HCEC 1CT (cell line): ENCODE results near the gene OR9K2.
"Not testable (repeated sequence)": the region's sequence is repeated elsewhere in the genome, so short reads cannot be mapped to it uniquely, and the experiment has no call there.

Experiments
- DNase-seq: peaks from one replicate; pipeline ENCODE4 v3.0.0-alpha.2; 2017

The OR9K2 gene, protein sequence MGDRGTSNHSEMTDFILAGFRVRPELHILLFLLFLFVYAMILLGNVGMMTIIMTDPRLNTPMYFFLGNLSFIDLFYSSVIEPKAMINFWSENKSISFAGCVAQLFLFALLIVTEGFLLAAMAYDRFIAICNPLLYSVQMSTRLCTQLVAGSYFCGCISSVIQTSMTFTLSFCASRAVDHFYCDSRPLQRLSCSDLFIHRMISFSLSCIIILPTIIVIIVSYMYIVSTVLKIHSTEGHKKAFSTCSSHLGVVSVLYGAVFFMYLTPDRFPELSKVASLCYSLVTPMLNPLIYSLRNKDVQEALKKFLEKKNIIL

GRCh38 chr12:55126106-55126505 is at the start of gene OR9K2:
OR9K2 (plus strand) TSS chr12:55126406; CDS start chr12:55129835, 3,429 bp downstream.
- DNase-seq: no peak

DNA sequence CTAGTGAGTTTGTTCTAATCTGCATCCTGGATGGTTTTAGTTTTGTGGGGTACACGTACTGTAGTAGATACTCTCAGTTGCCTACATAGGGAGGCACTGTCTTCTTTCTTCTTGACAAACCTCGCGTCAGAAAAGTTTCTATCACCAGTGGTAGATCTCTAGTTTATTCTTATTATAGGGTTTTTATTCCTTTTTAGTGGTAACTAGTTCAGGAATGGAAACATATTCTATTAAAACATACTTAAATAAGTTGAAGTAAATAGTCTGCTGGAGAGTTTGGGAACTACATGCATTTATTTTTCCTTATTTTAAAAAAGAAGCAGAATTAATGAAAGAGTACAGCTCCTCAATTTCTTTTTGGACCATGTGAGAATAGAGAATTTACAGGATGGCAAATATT is 33.6 kb upstream of the OR9K2 start:
- no peak for DNase-seq

DNA sequence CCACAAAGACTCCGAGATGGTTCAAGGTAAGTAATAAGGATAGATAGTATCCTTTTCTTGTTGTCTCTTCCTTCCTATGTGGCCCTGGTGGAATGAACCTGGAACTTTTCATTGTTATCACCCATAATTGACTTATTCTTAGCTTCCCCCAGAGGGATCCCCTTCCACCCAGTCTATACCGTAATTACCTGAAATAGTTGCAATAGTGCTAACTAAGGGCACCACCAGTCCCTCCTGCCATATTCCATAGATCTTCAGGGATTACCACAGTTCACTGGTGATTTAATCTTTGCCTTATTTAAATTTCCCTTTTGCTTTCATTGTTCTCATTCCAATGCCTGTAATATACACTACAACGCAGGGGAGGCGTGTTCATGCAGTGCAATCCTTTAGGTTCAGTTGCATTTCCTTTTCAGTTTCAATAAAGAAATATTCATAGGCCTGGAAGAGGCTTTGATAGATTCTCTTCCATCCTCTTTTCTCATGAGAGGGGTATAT is 13.8 kb upstream of the OR9K2 start:
- no peak for DNase-seq

- no peak for DNase-seq
These were observed 10.1 kb upstream of the OR9K2 start for GRCh38 chr12:55116152-55116551.

DNA sequence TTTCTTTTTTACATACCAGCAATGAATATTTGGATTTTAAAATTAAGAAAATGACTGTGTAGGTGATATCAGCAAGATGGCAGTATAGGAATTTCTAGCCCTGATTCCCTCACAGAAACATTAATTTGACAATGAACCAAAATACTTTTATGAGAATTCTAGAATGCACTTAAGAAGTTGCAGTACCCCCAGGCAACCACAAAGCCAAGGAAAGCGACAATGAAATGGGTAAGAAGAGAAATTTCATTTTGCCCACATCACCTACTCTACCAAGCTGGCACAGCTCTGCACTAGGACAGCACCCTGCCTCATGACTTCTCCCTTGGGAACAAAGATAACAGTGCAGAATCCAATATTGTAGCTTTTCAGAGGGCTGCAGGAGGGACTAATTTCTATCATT is 6.6 kb downstream of the OR9K2 start:
- DNase-seq: no peak

DNA sequence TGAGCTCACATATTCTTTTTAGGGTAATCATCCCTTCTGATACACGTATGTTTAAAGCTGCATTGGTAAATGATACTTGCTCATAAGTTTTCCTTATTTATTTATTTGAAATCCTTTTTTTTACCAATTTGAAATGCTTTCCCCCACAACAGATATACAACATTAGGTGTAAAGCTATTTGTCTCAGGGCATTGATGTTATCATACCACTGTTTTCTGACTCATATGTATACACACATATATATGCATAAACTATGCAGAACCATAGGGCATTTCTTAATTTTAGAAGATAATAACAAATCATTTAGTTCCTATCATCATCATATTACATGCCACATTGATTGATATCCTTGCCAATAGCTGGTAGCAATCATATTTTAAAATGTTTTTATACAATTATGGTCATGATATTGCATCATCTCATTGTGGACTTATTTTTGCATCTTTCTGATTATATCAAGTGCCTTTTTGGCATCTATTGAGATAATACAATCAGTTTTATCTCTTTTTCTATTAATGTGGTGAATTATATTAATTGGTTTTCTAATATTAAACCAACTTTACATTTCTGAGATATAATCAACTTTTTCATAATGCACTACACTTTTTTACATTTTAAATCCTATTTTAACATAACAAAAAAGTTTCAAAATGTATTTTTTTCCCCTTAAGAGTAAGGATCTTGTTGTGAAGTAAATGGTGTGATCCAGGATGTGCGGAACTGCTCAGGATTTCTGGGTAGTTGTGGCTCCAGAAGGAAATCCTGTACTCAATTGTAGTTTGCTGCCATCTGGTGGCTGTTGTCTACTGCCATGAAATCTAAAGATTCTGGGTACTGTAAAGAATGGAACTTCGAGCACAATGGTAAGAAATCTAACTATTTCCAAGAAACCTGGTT is 16.7 kb downstream of the OR9K2 start:
- peak; percentile 30 for DNase-seq

- no peak for DNase-seq
These were observed 17.3 kb downstream of the OR9K2 start for GRCh38 chr12:55143566-55143870.

- DNase-seq: not testable (repeated sequence)
These were observed 40.9 kb downstream of the OR9K2 start for GRCh38 chr12:55167010-55167640.

GRCh38 chr12:55171445-55171844 is 45.2 kb downstream of the OR9K2 start:
- DNase-seq: no peak

- DNase-seq: not testable (repeated sequence)
These were observed 45.6 kb downstream of the OR9K2 start for GRCh38 chr12:55171846-55172245.

DNA sequence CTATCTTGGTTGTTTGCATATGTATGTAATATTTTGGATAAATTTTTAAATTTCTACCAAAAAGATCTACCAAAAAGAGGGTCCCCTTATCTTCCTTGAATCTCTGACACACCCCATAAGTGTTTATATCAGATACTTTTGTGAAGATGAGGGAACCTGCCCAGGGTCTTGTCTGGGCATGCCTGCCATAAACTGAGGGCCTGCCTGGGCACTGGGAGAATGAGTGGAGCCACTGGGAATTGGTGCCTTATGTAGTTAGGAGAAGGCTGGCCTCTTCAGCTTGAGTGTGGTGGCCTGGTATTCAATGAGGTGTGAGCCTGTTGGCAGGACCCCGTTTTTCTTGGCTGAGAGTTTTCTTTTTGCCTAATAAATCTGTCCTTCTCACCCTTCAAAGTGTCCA is 46.5 kb downstream of the OR9K2 start:
- no peak for DNase-seq

DNA sequence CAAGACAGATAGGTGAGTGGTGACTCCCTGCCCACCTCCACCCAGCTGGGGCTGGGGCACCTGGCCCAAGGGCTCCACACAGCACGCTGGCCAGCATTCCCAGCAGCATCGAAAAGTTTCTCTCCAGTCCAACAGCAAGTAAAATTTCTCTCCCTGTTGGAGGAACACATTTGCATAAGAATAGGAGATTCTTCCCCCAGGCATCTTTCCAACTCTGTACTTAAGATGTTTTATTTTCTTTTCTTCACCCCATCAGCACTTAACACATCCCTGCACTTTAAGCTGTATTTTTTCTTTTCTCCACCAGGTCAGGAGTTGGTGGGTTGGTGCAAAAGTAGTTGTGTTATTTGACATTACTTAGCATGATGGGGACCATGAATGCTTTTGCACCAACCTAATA is 47.2 kb downstream of the OR9K2 start:
- no peak for DNase-seq
